Activated CD8-positive, alpha-beta memory T cell treated with anti-CD3 and anti-CD28 coated beads, Interleukin-2, amount 50 U/mL, for 24 hours (primary cell): ENCODE measurements around the gene LPIN2.
"Not testable (repeated sequence)": the region's sequence is repeated elsewhere in the genome, so short reads cannot be mapped to it uniquely, and the experiment has no call there.

Experiments used
- DNase-seq: peaks from one replicate; pipeline ENCODE4 v3.0.0-alpha.2; 2020; ENCODE audit errors: extremely low read depth

LPIN2 gene, protein sequence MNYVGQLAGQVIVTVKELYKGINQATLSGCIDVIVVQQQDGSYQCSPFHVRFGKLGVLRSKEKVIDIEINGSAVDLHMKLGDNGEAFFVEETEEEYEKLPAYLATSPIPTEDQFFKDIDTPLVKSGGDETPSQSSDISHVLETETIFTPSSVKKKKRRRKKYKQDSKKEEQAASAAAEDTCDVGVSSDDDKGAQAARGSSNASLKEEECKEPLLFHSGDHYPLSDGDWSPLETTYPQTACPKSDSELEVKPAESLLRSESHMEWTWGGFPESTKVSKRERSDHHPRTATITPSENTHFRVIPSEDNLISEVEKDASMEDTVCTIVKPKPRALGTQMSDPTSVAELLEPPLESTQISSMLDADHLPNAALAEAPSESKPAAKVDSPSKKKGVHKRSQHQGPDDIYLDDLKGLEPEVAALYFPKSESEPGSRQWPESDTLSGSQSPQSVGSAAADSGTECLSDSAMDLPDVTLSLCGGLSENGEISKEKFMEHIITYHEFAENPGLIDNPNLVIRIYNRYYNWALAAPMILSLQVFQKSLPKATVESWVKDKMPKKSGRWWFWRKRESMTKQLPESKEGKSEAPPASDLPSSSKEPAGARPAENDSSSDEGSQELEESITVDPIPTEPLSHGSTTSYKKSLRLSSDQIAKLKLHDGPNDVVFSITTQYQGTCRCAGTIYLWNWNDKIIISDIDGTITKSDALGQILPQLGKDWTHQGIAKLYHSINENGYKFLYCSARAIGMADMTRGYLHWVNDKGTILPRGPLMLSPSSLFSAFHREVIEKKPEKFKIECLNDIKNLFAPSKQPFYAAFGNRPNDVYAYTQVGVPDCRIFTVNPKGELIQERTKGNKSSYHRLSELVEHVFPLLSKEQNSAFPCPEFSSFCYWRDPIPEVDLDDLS

DNA sequence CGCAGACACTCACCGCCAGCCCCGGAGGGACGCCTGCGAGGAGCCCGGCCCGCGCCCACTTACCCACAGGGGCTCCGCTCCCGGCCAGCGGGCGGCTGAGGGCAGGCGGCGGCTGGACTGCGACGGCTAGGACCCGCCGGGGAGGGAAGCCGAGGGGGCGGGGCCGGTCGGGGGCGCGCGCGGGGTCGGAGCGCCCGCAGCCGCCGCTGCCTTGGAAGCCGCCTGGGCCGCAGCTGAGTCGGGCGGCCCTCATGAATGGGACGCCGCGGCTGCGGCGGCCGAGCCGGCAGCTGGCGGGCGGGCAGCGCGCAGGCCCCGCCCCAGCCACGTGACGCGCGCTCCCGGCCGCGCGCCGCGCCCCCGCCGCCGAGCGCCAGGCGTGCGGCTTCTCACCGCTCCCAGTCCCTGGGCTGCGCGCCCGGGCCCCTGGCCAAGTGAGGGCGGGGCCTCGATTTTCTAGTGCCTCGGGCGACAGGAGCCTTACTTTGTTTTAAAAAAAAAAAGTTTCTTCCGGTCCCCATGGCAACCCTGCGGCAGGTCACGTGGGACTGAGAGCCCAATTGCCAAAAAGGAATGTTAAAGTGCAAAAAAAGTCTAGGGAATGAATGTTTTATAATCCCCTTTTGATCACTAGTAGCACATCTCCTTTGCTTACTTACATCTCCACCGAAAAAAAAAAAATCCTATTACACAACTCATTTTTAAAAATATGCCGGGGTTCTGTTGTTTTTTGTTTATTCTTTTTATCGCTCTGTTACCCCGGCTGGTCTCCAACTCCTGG lies at the start of gene LPIN2:
LPIN2 (minus strand) TSS at position 121 of the 781 bp plus-strand sequence. CDS start 52,304 bp downstream, outside the sequence.
- peak; percentile 81 for DNase-seq

DNA sequence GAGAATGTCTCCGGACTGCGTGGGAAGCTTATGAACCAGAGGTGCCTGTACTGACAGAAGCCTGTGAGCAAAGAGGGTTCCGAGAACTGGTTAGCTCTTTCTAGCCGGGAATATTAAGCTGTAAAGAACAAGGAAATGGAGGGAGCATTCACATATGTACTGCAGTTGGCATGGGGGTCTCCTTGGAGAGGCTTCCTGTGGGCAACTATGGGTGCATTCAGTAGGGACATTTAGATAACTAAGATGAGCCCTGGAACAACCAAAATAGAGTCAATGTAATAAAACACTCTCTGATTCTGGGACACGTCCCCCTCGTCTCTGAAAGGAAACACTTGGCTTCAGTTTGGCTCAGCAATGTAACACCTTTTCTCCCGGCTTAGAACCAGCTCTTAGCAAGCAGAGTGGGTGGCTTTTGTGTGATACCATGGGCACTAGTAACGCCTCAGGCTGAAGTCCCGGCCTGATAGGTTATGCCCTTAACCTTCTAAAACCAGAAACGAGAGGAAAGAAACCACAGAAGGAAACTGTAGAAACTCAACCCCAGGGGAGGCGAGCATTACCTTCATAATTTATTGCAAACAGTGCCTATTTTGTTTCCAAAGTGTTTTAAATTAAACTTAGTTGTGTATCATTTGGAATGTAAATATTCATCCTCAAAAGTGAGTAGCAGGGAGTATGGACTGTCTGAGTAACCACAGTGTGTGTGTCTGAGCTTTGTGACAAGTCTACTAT lies 48.8 kb upstream of the LPIN2 start:
- DNase-seq, result no peak

DNA sequence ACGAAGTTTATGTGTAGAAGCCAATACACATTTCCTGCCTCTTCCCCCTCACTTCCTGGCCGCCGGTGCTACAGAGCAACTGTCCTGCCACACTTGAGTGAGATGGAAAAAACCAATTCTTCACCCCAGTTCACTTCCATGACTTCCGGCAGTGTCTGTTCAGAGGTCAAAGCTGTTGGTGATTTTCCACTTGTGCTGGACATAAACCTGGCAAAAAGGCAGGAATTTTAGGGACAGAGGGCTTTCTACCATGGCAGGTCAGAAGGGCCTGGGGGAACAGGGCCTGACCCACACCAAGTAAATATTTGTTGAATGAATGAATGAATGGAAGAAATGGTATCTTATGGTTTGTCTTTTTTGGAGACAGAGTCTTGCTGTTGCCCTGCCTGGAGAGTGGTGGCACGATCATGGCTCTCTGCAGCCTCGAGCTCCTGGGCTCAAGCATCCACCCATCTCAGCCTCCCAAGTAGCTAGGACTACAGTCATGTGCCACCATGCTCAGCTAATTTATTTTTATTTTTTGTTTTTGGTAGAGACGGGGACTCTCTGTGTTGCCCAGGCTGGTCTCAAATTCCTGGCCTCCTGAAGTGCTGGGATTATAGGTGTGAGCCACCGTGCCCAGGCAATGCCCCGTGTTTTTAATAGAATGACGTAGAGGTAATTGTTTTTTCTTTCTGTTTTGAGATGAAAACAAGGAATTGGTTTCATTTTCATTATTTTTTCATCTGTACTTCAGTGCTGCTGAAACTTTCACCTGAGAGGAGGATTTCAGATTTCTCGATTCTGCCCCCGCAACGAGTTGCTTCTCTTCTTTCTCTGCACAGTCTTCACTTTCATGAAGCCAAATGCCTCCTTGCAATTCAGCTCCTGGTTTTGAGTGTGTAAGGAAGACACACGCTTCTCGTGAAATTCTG lies 48.0 kb upstream of the LPIN2 start:
- DNase-seq, result no peak

DNA sequence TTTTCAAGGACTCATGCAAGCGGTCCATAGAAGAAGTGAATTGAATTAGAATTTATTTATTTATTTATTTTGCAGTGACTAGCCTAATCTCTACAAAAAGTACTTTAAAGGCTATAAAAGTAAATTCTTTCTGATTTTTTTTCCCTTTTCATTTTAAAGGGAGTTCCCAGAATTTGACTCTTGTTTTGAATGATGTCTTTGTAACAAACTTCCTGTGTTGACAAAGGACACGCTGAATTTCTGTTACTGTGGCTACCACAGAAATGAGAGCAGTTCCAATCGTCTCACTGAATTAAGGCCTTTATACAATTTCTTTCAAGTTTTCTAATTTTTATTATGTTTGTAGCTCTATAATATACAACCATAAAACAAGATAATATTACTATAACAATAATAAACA lies 46.3 kb upstream of the LPIN2 start:
- DNase-seq, result no peak

DNA sequence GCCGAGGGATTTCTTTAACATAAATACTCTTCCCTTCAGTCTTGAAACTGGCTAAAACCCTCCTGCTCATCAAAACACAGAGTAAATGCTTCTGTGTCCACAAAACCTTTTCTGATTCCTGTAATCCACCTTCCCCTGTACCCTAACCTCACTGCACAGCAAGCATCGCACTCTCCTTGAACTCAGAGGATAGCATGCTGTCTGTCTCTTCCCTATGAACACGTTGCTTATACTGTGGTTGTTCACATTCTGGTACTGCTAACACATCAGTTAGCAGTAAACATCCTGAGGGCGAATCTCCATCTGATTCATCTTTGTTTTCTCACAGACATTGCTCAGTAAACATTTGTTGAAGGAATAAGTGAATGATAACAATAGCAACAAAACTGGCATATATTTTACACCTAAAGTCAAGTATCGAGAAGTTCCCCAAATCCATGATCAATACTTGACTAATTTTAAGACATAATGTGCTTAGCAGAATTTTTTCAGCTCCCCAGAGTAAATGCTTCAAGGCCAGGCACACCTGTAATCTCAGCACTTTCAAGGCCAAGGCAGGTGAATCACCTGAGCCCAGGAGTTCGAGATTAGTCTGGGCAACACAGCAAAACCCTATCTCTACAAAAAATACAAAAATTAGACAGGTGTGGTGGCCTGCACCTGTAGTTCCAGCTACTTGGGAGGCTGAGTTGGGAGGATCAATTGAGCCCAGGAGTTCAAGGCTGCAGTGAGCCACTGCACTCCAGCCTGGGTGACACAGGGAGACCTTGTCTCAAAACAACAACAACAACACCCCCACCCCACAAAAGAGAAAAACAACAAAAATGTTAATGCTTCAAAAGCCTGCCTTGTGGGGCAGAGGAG lies 45.6 kb upstream of the LPIN2 start:
- no peak for DNase-seq

DNA sequence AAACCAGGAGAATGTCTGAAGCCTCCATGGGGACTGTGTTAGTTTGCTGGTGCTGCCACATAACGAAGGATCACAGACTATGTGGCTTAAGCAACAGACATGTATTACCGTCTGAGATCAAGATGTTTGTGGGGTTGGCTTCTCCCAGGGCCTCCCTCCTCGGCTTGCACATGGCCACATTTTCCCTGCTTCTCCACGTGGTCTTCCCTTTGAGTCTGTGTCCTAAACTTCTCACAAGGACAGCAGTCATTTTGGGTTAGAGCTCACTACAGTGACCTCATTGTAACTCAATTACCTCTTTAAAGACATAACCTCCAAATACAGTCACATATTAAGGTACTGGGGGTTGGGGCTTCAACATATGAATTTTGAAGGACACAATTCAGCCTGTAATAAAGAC lies 44.6 kb upstream of the LPIN2 start:
- no peak for DNase-seq

DNA sequence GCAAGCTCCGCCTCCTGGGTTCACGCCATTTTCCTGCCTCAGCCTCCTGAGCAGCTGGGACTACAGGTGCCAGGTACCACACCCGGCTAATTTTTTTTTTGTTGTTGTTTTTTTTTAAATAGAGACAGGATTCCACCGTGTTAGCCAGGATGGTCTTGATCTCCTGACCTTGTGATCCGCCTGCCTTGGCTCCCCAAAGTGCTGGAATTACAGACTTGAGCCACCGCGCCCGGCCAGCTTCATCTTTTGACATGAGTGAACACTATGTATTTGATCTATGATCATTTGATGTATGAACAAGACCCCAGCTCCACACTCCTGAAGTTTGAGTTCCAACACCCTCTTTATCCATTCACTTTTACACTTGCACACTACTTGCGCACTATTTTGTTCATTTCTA lies 43.4 kb upstream of the LPIN2 start:
- no peak for DNase-seq

DNA sequence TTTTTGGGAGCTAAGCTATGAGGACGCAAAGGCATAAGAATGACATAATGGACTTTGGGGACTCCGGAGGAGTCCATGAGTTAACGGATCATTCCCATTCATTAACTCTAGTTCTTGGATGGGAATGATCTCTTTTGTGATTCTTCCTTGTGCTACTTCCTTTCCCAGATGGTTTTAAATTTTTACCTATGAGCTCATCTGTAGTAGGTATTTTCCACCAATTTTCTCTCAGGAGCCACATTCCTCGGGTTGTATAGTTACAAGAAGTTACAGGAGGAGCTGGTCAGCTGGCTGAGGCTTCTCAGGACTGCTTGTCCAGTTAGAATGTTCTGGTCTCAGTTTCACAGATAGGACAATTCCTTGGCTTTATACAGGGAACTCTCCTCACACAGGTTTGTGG lies 42.9 kb upstream of the LPIN2 start:
- no peak for DNase-seq

DNA sequence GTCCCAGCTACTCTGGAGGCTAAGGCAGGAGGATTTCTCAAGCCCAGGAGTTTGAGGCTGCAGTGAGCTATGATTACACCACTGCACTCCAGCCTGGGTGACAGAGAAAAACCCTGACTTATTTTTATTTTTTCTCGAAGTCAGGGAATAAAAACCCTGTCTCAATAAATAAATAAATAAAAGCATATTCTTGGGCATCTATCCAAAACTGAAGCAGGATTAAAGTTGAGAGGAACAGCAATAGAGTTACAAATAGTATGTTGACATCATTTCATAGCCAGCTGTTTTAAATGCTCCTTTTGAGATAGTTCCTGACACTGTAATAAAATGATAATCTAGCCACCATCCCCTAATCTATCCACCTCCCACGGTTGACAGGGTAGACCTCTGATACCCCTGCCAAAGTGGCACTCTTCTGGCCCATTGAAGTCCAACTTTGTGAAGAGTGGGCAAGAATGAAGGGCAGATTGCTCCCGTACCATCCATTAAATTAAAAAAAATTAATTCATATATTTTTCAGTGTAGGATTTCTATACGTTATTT lies 42.3 kb upstream of the LPIN2 start:
- no peak for DNase-seq

DNA sequence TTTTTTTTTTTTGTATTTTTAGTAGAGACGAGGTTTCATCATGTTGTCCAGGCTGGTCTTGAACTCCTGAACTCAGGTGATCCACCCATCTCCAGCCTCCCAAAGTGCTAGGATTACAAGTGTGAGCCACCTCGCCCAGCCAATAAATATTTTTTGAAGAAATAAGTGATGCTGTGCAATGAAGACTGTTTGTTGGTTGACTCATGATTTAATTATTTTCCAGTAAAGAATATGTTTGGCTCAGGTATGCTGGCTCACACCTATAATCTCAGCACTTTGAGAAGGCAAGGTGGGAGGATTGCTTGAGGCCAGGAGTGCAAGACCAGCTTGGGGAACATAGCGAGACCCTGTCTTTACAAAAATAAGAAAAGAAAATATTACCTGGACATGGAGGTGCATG lies 41.8 kb upstream of the LPIN2 start:
- no peak for DNase-seq

DNA sequence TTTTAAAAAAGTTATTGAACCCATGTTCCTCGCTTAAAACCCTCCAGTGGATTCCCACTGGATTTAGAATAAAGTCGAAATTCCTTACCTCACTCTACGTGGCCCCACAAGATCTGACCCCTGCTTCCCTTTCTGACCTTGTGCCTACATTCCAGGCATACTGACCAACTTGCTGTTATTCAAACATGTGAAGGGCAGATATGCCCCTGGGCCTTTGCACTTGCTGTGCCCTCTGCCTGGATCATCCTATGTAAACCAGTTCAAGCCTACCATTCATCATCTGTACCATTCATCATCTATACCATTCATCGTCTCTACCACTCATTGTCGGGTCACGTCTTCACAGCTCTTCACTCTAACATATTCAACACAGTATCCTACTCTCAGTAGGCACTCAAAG lies 41.3 kb upstream of the LPIN2 start:
- DNase-seq, result no peak

DNA sequence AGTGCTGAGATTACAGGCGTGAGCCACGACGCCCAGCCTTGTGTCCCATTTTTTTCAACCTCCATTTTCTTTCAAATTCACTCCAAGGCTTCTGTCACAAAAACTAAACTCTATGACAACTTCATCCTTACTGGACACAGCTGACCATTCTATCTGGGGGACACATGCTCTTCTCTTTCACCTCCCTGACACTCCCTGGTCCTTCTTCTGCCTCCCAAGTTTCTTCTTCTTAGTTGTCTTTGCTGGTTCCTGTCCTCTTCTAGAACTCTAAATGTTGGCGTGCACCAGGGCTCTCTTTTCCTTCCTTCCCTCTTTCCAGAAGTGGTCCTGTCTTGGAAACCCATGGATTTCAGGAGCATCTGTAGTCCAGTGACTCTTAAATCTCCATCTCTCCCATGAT lies 40.1 kb upstream of the LPIN2 start:
- no peak for DNase-seq

DNA sequence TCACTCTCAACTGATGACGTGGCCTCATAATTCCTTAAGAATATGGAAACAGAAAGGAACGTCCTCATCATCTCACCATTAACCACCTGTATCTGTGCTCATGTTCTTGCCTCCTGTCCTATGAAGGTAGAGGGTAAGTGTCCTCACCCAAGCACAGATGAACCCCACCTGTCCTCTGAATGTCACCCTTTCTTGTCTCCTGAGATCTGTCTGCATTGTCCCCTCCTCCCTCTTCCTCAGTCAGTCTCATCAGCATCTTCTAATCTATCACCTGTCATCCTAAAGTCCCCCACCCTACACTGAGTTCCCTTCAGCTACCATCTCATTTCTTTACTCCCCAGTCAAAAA lies 39.4 kb upstream of the LPIN2 start:
- DNase-seq, result no peak

DNA sequence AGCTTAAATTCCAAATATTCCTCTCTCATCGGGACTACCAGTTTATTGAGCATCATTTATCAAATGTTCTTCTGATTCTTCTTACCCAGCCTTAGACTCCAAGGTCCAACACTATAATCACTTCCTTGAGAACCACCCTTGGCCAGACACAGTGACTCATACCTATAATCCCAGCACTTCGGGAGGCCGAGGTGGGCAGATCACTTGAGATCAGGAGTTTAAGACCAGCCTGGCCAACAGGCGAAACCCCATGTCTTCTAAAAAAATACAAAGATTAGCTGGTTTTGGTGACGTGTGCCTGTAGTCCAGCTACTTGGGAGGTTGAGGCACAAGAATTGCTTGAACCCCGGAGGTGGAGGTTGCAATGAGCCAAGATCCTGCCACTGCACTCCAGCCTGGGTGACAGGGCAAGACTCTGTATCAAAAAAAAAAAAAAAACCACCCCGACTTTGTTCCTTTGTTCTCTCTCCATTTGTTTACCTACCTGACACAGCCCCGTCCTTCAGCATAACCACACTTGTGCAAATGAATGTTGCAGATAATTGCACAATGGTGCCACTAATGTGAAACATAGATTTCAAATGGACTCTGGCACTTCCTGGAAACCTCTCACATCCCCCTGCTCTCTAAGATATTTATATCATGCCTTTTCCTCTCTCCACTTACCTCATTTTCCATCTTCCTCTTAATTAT lies 38.9 kb upstream of the LPIN2 start:
- DNase-seq, result no peak

DNA sequence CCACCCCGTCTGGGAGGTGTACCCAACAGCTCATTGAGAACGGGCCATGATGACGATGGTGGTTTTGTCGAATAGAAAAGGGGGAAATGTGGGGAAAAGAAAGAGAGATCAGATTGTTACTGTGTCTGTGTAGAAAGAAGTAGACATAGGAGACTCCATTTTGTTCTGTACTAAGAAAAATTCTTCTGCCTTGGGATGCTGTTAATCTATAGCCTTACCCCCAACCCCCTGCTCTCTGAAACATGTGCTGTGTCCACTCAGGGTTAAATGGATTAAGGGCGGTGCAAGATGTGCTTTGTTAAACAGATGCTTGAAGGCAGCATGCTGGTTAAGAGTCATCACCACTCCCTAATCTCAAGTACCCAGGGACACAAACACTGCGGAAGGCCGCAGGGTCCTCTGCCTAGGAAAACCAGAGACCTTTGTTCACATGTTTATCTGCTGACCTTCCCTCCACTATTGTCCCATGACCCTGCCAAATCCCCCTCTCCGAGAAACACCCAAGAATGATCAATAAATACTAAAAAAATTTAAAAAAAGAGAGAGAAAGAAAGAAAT lies 37.0 kb upstream of the LPIN2 start:
- DNase-seq, result not testable (repeated sequence)

DNA sequence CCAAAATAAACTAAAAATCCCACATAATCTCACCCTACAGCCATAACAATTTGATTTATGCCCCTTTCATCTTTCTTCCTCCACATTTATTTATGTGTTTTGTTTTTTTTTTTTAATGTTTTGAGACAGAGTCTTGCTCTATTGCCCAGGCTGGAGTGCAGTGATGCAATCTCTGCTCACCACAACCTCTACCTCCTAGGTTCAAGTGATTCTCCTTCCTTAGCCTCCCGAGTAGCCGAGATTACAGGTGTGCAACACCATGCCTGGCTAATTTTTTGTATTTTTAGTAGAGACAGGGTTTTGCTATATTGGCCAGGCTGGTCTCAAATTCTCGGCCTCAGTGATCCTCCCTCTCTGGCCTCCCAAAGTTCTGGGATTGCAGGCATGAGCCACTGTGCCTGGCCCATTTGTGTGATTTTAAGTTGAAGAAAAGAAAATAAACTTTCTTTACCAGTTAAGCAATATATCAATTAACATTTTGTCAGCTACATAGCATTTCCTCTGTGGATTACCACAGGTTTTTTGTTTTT lies 35.9 kb upstream of the LPIN2 start:
- no peak for DNase-seq

DNA sequence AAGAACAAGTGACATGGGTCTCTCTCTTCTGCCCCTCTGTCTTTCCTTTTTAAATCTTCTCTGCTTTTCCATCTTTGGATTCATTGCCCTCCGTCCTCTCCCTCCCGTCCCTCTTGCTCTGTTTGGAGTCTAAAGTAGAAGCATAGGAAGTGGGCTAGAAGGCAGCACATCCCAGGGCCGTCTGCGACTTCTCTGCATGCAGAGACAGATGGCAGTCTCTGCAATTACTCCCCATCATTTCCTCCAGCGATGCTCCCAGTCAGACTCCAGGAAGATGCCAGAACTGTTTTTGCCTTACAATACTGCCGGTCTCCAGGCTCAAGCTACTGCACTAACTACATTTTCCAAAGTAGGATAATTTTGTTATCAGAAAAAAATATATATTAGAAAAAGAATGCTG lies 35.2 kb upstream of the LPIN2 start:
- DNase-seq, result no peak

DNA sequence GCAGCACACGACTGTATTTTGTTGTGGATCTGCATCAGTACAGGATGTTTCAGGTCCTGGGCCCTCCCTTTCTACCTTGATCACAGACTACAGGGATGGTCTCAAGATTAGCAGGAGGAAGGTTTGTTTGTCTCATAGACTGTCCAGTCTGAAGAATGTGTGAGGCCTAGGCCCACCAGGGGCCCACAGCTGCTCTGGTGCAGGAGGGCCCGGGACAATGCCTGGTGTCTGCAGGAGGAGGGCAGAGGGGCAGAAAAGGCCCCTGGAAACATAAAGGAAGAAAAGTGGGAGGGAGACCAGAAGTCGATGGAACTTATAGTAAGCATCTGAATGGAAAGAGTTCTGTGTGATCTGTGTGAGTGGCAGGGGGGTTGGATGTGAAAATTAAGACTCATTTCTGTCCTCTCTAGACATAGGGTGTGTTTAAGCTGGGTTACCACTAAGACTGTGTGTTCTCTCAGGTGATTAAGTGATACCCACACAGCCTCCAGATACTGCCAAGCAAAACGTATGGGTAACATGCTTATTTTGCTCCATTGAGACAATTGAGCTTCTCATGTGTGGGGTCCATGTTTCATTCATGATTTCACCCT lies 33.4 kb upstream of the LPIN2 start:
- DNase-seq, result no peak
